ENCODE data around the gene FAM20A. TPM values are rescaled to one million over a fixed set of nuclear protein-coding genes. Genes with fewer than 3 reads are reported as not detected.

The FAM20A gene
- total RNA-seq, 2 donors from 2014 or later: 2.5 to 4.4 TPM

- H3K27ac ChIP-seq: no peak overlapping the region
- DNase-seq (ENCODE audit: low spot score): no peak
Measured at GRCh38 chr17:68640242-68640989, 39.2 kb upstream of the FAM20A start.

GRCh38 chr17:68634345-68634876, 33.2 kb upstream of the FAM20A start:
- Histone ChIP-seq H3K27ac (no peak overlapping the region), H3K9me3 (no peaks in the 10 kb centered on the region), H3K36me3 (no peaks in the 10 kb centered on the region), H3K4me1 (no peaks in the 10 kb centered on the region), H3K27me3 (no peaks in the 10 kb centered on the region), H3K4me3 (no peak overlapping the region)
- TF ChIP-seq CTCF (IDR thresholded peaks at IDR 0.05): no peak
- DNase-seq (ENCODE audit: low spot score): no peak

More at GRCh38 chr17:68640242-68640989, 39.2 kb upstream of the FAM20A start:
- Histone ChIP-seq H3K4me3 (no peak overlapping the region), H3K27me3 (no peaks in the 10 kb centered on the region), H3K9me3 (no peaks in the 10 kb centered on the region), H3K4me1 (peaks cover 0 to 6% of the 10 kb centered on the region in 2 donors), H3K36me3 (no peaks in the 10 kb centered on the region)
- TF ChIP-seq CTCF (IDR thresholded peaks at IDR 0.05): no peak

DNA sequence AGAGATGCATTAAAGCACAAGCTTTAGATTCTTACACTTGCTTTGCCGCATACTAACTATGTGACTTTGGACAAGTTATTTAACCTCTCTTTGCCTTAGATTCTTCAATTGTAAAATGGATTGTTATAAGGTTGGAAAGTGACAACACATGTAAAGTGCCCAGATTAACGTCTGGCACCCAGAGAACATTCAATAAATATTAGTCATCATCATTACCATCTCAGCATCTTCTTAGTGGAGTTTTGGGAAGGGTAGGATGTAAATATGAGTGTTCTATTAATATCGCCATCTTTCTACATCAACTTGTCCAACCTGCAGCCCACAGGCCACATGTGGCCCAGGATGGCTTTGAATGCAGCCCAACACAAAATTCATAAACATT, 27.4 kb upstream of the FAM20A start:
- H3K4me1 ChIP-seq: no peaks in the 10 kb centered on the region
- H3K27me3 ChIP-seq: no peaks in the 10 kb centered on the region
- no peak for DNase-seq (ENCODE audit: low spot score)
- no peak overlapping the region for H3K27ac ChIP-seq
- no peaks in the 10 kb centered on the region for H3K9me3 ChIP-seq
- H3K4me3 ChIP-seq: no peak overlapping the region
- no peaks in the 10 kb centered on the region for H3K36me3 ChIP-seq
- no peak for TF ChIP-seq CTCF (IDR thresholded peaks at IDR 0.05)

DNA sequence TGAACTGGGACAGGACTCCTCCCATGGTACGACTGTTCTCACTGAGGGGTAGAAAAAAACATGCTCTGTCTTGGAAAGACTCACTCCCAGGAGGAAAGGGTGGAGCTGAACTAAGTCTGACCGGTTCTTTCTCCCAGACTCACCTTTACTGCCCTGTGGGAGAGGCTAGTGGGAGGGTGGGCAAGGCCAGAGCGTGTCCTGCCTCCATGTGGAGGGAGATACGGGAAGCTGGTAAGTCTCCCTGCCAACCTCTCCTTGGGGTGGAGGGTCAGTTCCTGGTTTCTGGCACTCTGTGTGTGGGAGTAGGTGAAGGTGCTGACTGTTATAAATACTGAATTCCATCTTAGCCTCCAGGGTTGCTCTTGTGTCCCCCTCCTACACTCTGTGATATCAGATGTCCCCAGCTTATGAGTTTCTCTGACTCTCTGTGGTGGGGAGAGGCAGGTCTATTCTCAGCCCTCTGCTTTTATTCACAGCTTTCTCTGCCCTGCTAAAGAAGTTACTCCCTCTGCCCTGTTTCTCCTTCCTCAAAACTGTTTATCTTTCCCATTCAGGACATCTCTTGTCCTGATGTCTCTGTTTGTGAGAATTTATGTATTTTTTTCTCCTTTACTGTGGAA, 26.9 kb upstream of the FAM20A start:
- TF ChIP-seq CTCF (IDR thresholded peaks at IDR 0.05): no peak
- H3K27ac ChIP-seq: no peak overlapping the region

DNA sequence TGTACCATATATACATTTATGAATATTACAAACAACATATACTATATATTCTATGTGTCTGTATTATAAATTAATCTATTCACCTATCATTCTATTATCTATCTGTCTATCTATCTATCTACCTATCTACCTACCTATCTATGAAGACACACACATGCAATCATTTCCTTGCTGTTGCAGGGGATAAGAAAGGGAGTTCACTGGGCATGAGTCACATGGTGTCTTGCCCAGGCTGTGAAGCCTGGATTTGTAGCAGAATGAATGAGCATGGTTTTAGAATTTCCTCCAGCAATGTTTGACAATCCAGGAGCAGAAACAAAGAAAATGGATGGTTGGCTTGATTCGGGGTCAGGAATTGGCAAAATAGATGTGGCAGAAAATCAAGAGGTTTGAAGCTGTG, 23.2 kb upstream of the FAM20A start:
- H3K27me3 ChIP-seq: no peaks in the 10 kb centered on the region
- no peak overlapping the region for H3K27ac ChIP-seq
- no peaks in the 10 kb centered on the region for H3K9me3 ChIP-seq
- no peak for TF ChIP-seq CTCF (IDR thresholded peaks at IDR 0.05)
- no peak for DNase-seq (ENCODE audit: low spot score)
- no peak overlapping the region for H3K4me3 ChIP-seq
- no peaks in the 10 kb centered on the region for H3K4me1 ChIP-seq
- no peaks in the 10 kb centered on the region for H3K36me3 ChIP-seq

More for the DNA sequence above, 26.9 kb upstream of the FAM20A start:
- Histone ChIP-seq H3K36me3 (no peaks in the 10 kb centered on the region), H3K27me3 (no peaks in the 10 kb centered on the region), H3K4me1 (no peaks in the 10 kb centered on the region), H3K4me3 (no peak overlapping the region), H3K9me3 (no peaks in the 10 kb centered on the region)
- no peak for DNase-seq (ENCODE audit: low spot score)

Measured in right atrium auricular region (tissue), 2 donors.